Stimulated activated CD4-positive, alpha-beta T cell treated with anti-CD3 and anti-CD28 coated beads, Interleukin-1b, Interleukin-23, amount 100 ng/mL, for 48 hours (primary cell): ENCODE results near the gene ABTB2.

ENCODE experiments used
- DNase-seq: peaks from one replicate; pipeline ENCODE4 v3.0.0-alpha.2; 2020

Gene ABTB2

DNA sequence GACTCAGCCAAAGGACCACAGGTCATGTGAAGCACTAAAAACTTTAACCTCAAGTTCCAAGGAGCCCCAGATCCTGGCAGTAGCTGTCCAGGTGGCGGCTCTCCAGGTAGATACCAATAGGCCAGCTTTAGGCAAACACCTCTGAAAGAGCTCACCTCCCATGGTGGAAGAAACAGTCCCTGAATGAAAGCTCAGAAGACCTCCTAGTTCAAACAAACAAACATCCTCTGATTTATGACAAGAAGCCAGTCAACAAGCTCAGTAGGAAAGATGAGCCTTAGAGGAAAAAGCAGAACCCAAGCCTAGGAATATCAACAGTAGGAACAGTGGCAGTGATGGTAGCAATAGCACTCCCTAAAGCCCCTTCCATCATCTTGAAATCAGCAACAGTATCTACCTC, 17.2 kb downstream of the ABTB2 start:
- DNase-seq = no peak

DNA sequence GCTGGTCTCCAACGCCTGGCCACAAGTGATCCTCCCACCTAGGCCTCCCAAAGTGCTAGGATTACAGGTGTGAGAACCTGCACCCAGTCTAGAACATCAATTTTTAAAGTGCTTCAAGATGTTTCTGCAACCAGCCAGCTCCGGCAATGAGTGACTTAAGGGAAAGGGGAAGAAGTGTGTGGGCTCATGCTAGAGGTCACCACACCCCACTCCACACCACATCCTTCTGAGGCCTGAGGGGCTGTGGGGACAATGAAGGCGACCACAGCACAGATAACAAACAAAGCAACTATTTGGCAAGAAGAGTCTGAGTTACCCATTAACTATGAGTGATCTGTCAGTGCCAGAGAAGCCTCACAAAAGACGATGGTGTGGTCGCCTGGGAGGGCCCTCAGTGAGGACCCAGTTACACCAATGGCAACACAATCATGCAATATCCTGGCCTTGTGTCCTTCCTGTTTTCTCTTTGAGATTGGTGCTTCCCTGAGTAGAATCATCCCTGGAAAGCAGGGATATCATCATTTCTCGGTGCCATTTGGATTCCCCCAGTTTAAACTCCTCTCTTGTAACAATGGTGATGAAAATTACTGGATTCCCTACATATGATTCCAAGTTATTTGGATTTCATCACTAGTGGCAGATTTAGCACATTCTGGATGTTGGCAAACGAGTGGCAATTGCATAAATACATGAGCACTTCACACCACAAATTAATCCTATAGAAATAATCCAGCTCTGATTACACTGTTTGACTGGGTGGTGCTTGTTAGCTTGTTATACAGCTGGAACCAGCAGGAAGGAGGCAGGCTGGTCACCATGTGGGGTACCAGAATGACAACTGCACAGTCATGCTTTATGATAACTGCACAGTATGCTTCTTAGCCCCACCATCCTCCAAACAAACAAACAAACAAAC, 18.4 kb downstream of the ABTB2 start:
- no peak for DNase-seq

DNA sequence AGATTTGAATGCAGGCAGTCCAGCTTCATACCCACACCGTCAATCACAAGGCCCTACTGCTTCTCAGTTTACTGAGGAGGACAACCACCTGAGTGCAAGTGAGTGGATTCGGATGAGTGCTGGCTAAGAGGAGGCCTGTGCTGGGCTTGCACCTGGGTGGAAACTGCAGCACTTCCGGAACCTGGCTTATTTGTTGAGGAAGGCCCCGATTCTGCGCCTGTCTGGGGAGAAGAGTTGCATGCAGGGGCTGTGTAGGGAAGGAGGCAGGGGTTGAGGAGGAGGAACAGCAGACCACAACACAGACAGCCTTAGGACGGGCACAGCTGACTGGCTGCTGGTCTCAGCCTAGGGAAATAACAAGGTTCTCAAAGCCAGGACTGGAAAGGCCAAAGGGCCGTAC, 20.8 kb downstream of the ABTB2 start:
- DNase-seq = no peak

DNA sequence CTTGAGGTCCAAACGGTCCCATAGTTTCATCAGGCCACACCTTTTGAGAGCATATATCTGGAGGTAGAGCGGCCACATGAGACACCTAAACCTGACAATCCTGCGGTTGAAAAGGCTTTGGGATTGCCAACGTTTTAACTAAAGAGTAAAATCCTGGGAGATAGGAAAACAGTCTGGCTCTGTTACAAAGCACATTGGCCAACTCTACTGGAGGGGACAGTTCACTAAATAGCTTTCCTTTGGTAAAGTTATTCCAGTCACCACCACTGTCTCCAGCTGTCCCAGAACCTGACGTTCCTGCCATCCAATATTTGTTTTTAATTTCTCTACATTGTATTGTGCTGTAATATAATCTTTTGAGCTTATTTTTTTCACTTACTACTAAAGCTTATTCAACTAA, 22.0 kb downstream of the ABTB2 start:
- DNase-seq = no peak

DNA sequence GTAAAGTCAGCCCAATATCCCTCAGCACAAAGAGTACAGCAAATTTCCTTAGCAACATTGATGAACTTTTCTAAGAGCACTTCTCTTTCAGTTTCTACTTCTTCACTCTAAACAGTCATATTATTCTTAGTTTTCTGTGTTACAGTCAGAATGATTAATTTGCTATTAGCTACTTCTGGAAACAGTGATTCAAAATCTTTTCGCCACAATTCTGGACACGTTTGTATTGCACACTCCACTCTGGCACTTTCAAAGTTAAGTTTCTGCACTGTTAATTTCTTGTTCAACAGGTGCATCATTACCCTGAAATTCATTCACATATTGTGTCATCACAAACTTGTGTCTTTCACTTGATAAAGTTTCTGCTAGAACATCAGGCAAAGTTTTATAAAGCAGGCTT, 22.5 kb downstream of the ABTB2 start:
- no peak for DNase-seq

DNA sequence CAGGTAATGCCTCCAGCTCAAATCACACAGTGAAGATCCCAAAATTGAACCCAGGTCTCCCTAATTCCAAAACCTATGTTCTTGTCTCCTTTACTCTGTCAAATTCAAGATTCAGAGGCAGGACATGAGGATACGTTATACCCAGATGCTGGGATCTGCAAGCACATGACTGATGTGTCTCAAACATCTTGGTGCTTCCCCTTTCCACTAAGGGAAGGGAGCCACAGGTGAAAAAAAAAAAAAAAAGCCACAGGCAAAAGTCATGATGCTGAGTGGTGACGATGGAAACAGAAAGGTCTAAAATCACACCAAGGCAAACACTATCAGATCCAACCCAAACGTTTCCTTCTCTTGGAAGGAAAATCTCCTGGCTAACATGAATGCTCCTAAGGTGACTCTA, 24.0 kb downstream of the ABTB2 start:
- DNase-seq = no peak

DNA sequence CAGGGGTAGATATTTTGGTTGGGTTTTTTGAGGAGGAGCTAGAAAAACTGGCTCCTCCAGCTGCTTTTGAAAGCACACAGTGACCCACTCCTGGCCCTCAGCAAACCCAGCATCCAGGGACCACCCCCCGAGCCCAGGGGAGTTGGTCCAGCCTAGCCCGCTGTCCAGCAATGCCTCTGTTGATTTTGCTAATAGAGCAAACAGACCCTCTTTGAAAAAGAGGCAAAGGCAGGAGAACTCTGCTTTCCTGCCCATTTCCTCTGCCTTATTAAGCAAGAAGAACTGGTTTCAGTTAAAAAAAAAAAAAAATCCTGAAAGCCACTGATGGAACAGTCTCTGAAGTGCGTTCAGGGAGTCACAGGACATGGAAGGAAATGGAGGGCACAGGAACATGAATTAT, 25.3 kb downstream of the ABTB2 start:
- DNase-seq = no peak

DNA sequence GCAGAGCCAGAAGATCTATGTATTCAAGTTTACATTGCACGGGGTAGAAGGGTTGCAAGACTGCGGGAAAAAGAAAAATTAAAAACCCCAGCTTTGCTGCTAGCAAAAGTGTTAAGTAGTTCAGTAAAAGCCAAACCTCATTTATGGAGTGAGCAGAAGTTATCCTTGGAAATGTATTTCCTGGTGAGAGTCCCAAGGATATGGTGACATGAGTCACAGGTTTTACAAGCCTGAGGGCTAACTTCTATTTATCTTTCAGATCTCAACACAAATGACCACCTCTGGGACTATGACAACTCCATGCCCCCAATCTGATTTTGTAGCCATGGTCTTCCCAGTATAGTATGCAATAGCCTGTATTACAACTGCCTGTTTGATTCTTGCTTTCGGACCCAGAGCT, 26.1 kb downstream of the ABTB2 start:
- no peak for DNase-seq

DNA sequence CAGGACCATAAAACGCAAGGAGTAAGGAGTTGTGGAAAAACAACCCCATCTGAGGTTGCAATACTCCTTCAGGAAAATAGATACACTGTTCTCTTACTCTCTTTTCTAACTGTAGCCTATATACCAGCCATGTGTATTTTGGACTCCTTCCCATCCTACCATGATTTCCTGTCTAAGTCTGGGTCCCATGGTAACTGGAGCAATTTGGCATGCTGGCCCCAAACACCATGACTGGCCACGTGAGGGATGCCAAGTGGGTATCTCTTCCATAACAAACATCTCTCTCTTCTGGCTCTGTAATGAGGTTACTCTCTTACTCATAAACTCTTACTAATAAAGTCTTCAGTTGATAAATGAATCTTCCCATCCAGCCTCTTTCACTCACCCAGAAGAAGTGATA, 26.5 kb downstream of the ABTB2 start:
- DNase-seq = no peak

DNA sequence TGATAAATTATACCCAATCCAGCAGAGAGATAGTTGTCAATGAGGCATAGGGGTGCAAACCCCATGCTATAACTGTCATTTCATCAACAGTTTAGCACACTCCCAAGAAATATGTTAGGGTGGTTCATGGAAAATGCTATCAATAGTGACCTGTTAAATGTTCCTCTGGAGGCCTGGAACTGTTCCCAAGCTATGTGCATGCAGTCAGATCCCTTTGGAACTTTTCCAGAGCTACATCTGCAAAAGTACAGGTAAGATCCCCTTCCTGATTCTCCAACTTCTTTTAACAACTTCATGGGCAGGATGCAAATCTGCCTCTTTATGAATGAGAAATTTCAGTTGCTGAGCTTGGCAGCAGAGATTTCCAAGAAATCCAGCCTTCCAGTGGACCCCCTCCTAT, 27.2 kb downstream of the ABTB2 start:
- no peak for DNase-seq

DNA sequence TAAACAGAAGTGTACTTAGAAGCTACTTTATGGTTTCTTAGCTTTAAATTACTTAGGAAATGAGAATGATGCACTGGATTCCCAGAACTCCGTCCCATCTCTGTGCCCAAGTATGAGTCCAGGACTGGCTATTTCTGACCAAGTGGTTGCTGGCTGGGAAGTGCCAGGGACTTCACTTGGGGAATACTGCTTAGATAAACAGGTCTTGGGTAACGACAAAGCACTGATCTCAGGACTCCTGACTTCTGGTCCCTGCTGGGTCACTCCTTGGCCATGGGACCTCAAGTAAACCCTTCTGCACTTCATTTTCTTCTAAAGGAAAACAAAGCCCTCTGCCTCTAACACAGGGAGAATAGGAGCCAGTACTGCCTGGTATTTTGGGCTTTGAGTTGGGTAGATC, 27.9 kb downstream of the ABTB2 start:
- DNase-seq = no peak

DNA sequence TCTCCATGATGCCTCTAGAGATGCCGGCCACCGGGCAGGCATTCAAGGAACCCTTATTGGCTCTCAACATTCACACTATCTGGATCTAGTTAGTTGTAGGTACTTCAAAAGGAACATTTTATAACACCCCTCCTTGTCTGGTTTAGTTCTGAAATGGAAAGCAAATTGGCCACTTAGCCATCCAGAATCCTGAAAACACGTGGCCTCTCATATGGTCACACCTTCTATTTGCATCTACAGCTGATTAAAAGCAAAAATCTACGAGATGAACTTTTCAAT, 29.2 kb downstream of the ABTB2 start:
- DNase-seq = no peak

DNA sequence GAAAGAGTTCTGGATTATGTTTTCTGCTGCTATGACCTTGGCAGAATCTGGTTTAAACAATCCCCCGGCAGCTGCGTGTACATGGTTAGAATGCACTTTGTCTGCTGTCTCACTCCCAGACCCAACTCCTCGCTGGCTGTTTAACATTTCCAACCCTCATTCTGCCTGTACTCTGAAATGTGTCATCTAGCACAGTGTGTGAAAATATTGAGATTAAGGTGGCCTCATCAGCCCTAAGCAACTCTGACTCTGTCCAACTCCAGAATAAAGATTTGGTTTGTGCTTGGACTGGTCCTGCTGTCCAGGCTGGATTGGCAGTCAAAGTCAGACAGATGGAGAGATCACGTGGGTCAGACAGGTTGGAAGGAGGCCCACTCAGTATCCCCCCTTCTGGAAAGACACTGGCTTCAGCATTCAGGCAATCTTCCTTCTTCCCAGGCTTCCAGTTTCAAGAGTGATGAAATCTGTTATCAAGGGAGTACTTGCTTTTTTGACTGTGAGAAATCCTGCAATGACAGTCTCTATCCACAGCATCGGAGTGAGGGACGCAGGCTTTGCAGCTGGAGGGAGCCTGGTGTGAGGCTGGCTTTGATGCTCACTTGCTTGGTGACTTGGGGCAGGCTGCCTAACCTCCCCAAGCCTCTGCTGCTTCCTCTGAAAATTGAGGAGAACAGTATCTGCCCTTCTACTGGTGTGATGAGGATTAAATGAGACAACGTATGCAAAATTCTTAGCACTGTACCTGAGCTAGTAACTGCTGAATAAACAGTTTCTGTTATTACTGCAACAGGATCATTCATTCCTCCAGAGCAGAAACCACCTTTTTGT, 29.8 kb downstream of the ABTB2 start:
- DNase-seq = no peak

DNA sequence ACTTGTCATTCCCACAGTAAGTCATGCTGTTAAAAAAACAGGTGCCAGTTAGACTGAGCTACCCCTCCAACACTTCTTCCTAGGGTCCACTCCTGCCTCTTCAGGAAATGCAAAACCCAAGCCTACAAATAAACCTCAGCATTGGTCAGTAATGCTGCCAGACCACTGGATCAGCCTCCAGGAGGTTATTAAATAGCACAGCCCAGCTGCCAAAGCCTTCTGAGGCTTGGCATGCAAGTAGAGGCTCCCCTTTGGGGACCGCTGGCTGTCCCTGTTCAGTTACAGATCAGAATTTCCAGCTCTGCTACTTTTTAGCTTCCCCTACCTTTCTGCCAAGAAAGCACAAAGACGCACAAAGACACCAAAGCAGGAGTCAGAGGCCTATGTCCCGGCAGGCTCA, 33.3 kb downstream of the ABTB2 start:
- DNase-seq = no peak

DNA sequence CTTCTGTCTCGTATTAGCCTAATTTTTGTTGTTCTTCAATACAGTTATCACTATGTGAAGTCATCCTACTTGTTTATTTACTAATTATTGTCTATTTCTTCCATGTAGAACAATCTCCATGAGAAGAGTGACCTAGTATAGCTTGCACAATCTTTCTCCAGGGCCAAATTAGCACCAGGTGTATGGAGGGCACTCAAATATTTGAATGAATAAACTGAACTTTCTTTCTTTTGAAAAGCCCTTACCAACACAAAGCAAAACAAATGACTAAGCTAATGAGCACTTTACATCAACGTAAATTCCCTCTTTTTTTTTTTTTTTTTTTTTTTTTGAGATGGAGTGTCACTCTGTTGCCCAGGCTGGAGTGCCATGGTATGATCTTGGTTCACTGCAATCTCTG, 34.2 kb downstream of the ABTB2 start:
- DNase-seq = no peak

DNA sequence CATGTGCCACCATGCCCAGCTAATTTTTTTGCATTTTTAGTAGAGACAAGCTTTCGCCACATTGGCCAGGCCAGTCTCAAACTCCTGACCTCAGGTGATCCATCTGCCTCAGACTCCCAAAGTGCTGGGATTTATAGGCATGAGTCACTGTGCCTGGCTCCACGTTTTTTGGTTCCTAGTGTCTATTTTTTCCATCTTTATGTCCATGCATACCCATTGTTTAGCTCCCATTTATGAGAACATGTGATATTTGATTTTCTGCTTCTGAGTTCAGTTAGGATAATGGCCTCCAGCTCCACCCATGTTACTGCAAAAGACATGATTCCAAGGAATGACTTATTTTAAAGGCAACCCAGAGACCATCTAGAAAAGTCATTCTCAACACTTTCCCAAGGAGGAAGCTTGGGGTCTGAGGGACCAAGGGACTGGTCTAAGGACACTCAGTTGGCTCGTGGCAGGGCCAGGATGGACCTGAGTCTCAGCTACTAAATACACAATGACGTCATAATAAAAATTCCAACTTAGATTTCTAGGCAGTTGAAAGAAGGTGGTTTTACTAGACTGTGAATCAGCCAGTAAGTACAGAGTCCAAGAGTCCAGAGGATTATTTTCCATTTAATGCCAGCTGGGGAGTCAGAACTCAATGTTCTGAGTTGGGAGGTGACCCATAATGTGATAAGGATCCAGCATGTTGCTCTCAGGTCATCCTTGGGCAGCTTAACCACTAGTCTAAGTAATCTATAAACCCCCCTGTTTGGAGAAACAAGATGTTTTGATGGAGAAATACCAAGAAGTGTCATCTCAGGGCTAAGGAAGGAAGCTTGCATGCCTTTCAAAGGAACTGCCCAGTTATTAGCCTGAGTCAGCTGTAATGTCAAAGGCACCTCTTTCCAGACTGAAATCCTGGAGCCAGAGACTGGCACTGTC, 39.4 kb downstream of the ABTB2 start:
- no peak for DNase-seq

DNA sequence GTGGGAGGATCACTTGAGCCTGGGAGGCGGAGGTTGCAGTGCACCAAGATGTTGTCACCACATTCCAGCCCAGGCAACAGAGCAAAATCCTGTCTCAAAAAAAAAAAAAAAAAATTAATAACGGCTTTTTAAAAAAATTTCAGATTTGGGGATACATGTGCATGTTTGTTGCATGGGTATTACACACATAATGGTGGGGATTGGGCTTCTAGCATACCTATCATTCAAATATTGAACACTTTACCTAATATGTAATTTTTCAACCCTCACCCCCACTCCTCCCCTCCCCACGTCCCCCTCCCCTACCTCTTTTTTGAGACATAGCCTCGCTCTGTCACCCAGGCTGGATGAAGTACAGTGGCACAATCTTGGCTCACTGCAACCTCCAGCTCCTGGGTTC, 40.1 kb downstream of the ABTB2 start:
- DNase-seq = no peak

DNA sequence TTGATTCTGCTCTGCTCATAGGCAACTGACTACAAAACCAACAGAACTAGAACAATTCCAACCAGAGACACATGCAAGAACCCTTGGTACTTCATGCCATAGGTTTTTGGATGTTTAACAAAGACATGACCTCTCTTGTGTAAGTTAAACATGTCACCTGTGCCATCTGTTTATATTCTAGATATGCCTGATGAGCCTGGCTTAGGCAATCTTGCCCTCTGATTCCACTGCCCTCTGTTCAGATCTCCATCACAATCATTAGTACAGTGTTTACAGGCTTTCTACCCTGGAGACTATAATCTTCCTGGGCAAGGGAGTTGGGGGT, 40.8 kb downstream of the ABTB2 start:
- no peak for DNase-seq

DNA sequence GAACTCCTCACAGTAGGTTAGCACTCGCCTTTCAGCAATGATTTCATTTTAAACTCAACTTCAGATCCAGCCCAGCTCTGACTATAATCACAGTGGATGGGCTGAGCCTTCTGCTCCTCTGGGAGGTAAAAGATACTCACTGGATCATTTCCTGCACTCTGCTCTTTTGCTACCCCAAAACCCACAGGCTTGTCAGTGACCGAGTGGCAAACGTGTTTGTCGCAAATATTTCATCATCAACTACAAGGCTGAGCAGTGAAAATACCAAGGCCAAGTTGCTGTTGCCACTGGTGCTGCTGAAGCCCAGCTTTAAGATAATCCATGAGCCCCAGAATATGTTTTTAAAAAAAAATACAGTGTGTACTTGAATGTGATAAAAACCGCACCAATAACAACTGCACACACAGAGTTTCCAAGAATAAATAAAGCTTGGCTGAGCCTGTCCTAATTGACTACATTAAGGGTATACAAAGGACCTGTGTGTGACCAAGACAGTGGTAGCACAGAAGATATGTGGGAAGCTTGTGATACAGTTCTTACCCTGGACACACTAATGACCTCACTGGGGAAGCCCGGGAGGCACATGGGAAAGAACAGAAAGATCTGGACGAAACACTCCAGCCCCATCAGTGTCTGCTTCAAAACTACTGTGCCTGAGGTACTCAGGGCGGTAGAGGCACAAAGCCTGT, 41.3 kb downstream of the ABTB2 start:
- no peak for DNase-seq

DNA sequence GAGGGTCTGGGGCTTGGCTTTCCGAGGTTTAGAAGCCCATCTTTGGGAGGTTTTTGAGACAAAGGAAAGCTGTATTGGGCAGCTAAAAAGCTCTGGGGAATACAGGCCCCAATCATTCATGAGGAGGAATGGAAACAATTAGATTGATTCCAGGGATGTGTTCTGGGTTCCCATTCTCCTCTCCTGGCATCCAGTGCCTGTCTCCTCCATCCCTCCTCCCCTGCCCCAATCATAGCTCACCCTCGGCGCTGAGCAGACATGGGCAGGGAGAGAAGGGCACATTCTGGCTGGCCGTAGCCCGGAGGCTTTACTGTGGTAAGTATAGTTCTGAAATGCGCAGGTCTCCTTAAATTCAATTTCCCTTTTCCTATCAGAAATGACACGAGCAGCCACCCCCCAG, 42.4 kb downstream of the ABTB2 start:
- DNase-seq = no peak

DNA sequence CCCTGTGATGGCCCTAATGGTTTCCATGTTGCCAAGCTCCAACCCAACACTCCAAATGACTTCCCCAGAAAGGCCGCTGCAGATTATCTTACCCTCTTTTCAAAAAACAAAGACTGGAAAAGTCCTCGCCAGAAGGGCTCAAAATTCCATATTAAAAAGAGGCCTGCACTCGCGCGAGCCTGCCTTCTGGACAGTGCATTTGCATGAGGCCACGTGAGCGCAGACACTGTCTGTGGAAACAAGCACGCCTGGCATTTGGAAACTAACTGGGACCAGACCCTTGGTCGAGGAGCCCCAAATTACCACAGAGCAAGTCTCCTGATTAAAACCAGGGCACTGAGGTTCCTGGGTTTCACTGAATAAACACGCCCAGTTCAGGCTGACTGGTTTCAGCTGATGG, 42.9 kb downstream of the ABTB2 start:
- DNase-seq = no peak

DNA sequence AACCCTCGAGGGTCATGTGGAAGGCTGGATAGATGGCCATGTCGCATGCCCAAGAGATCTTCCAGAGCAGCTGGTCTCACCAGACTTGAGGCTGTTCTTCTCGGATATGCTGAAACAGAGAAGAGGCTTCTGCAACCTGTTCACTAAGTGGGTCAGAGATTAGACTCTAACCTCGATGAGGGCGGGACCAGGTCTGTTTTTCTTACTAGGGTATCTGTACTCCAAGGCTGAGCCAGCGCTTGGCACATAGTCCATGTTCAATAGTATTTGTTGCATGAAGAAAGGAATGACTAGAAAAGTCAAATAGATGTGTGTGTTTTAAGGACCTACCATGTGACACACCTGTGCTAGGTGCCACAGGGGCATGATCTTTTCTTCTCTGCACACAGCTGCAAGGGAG, 43.6 kb downstream of the ABTB2 start:
- no peak for DNase-seq

DNA sequence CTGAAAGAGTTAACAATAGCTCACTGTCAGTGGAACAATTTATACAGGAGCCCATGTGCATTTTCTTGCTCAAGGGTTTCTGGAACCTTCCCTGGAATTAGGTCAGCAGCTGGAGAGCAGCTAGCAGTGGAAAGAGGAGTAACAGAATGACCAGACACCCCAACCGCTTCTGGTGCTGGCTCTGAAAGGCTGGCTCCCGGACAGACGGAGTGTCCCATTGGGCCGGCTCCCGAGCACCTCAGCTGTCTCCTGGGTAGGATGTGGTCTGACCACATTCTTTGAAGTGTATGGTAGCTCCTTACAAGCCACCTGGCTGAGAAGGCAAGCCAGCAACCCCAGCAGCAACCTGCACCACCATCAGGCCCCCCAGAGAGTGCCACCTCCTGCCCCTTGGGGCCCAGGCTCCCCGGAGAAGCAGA, 44.7 kb downstream of the ABTB2 start:
- no peak for DNase-seq
